ENCODE measurements around the gene AFAP1L2.
"Not testable (repeated sequence)": the region's sequence is repeated elsewhere in the genome, so short reads cannot be mapped to it uniquely, and the experiment has no call there.

AFAP1L2 gene

GRCh38 chr10:114356751-114357514 is 47.4 kb downstream of the AFAP1L2 start:
- no peak for DNase-seq

GRCh38 chr10:114356126-114356525 is 48.2 kb downstream of the AFAP1L2 start:
- DNase-seq: no peak

GRCh38 chr10:114353383-114353782 is 50.9 kb downstream of the AFAP1L2 start:
- DNase-seq: no peak

GRCh38 chr10:114352653-114353298 is 51.5 kb downstream of the AFAP1L2 start:
- no peak for DNase-seq

- DNase-seq: no peak
Observed at GRCh38 chr10:114350751-114351150, 53.6 kb downstream of the AFAP1L2 start.

- no peak for DNase-seq
Observed at GRCh38 chr10:114349522-114350215, 54.6 kb downstream of the AFAP1L2 start.

- not testable (repeated sequence) for DNase-seq
Observed at GRCh38 chr10:114349071-114349470, 55.2 kb downstream of the AFAP1L2 start.

- no peak for DNase-seq
Observed at GRCh38 chr10:114347791-114348190, 56.5 kb downstream of the AFAP1L2 start.

GRCh38 chr10:114347241-114347640 is 57.1 kb downstream of the AFAP1L2 start:
- no peak for DNase-seq

- no peak for DNase-seq
Observed at GRCh38 chr10:114346176-114347031, 57.9 kb downstream of the AFAP1L2 start.

GRCh38 chr10:114345701-114346100 is 58.6 kb downstream of the AFAP1L2 start:
- DNase-seq: no peak

GRCh38 chr10:114343623-114344505 is 60.4 kb downstream of the AFAP1L2 start:
- no peak for DNase-seq

GRCh38 chr10:114342976-114343375 is 61.3 kb downstream of the AFAP1L2 start:
- no peak for DNase-seq

GRCh38 chr10:114340816-114341215 is 63.5 kb downstream of the AFAP1L2 start:
- no peak for DNase-seq

GRCh38 chr10:114337510-114338462 is 66.5 kb downstream of the AFAP1L2 start:
- no peak for DNase-seq

GRCh38 chr10:114336823-114337509 is 67.3 kb downstream of the AFAP1L2 start:
- no peak for DNase-seq

GRCh38 chr10:114335614-114336013 is 68.7 kb downstream of the AFAP1L2 start:
- DNase-seq: no peak

GRCh38 chr10:114334301-114334700 is 70.0 kb downstream of the AFAP1L2 start:
- DNase-seq: no peak

GRCh38 chr10:114333441-114333840 is 70.9 kb downstream of the AFAP1L2 start:
- DNase-seq: not testable (repeated sequence)

Data from activated naive CD4-positive, alpha-beta T cell (primary cell).